Panc1 (cell line): Measurements from ENCODE around the gene DACH1.

Experiments
- TF ChIP-seq, protein P1 (sequence below): fragments of 450-650 bp; IDR thresholded peaks from 2 replicates; pipeline ENCODE4 v1.5.1; 2017; ENCODE audit warnings: mild to moderate bottlenecking
- TF ChIP-seq, protein P2 (sequence below), 2 experiments: IDR thresholded peaks; 2 replicates each; pipeline ENCODE4 v1.6.1; 2011 to 2012; ENCODE audit warnings: low read depth in 2 of 2, control low read depth in 1 of 2, low read length in 1 of 2, mild to moderate bottlenecking in 1 of 2, moderate library complexity in 1 of 2; ENCODE audit not compliant: insufficient read depth in 1 of 2

DNA sequence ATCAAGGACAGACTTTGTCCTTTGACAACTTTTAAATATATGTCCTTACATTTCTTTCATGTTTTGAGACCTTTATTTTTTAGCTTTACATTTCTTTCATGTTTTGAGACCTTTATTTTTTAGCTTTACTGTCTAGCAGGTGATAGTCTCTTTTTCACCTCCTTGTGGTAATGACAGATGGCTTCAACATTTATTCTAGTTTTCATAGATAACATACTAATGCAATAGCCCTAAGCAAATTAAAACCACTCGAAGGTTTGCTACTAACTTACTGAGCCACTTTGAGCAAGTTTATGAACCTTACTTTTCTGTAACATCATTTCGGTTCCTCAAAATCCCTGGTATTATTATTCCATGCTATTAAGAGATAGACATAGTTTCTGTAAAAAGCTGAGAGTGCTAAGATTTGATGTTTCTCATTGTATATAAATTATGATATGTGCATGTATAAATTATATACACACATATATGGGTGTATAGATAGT is 4.5 kb downstream of the DACH1 start:
- TF ChIP-seq, protein P1, sequence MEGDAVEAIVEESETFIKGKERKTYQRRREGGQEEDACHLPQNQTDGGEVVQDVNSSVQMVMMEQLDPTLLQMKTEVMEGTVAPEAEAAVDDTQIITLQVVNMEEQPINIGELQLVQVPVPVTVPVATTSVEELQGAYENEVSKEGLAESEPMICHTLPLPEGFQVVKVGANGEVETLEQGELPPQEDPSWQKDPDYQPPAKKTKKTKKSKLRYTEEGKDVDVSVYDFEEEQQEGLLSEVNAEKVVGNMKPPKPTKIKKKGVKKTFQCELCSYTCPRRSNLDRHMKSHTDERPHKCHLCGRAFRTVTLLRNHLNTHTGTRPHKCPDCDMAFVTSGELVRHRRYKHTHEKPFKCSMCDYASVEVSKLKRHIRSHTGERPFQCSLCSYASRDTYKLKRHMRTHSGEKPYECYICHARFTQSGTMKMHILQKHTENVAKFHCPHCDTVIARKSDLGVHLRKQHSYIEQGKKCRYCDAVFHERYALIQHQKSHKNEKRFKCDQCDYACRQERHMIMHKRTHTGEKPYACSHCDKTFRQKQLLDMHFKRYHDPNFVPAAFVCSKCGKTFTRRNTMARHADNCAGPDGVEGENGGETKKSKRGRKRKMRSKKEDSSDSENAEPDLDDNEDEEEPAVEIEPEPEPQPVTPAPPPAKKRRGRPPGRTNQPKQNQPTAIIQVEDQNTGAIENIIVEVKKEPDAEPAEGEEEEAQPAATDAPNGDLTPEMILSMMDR = no peak
- TF ChIP-seq, protein P2, sequence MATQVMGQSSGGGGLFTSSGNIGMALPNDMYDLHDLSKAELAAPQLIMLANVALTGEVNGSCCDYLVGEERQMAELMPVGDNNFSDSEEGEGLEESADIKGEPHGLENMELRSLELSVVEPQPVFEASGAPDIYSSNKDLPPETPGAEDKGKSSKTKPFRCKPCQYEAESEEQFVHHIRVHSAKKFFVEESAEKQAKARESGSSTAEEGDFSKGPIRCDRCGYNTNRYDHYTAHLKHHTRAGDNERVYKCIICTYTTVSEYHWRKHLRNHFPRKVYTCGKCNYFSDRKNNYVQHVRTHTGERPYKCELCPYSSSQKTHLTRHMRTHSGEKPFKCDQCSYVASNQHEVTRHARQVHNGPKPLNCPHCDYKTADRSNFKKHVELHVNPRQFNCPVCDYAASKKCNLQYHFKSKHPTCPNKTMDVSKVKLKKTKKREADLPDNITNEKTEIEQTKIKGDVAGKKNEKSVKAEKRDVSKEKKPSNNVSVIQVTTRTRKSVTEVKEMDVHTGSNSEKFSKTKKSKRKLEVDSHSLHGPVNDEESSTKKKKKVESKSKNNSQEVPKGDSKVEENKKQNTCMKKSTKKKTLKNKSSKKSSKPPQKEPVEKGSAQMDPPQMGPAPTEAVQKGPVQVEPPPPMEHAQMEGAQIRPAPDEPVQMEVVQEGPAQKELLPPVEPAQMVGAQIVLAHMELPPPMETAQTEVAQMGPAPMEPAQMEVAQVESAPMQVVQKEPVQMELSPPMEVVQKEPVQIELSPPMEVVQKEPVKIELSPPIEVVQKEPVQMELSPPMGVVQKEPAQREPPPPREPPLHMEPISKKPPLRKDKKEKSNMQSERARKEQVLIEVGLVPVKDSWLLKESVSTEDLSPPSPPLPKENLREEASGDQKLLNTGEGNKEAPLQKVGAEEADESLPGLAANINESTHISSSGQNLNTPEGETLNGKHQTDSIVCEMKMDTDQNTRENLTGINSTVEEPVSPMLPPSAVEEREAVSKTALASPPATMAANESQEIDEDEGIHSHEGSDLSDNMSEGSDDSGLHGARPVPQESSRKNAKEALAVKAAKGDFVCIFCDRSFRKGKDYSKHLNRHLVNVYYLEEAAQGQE (IDR thresholded peaks at IDR 0.05; ENCODE audit: insufficient read depth in 1 of 2, low read depth in 2 of 2, low read length in 1 of 2) = no peak
